A549 (cell line): ENCODE results near the gene NAT16.

Experiments
- CBX2 ChIP-seq: fragments of 200-600 bp; sonication (generic); IDR thresholded peaks from 2 replicates; pipeline ENCODE4 v1.6.1; 2016; ENCODE audit warnings: low read depth, mild to moderate bottlenecking, borderline replicate concordance
- CTCF ChIP-seq: fragments of >200 bp; sonication (Bioruptor Twin); formaldehyde crosslinking; IDR thresholded peaks from 3 replicates; pipeline ENCODE4 v1.5.1; 2016
- E2F6 ChIP-seq: IDR thresholded peaks from 2 replicates; pipeline ENCODE4 v1.6.1; 2012; ENCODE audit warnings: low read depth, borderline replicate concordance
- MAX ChIP-seq: IDR thresholded peaks from 2 replicates; pipeline ENCODE4 v1.6.1; 2012
- MAZ ChIP-seq: fragments of 150-350 bp; IDR thresholded peaks from 2 replicates; pipeline ENCODE4 v1.6.1; 2014; ENCODE audit warnings: antibody characterized with exemption, low read depth, low read length, borderline replicate concordance
- POLR2A ChIP-seq: IDR thresholded peaks from 2 replicates; pipeline ENCODE4 v1.6.1; 2012; ENCODE audit warnings: mild to moderate bottlenecking, low read length
- POLR2AphosphoS2 ChIP-seq: conservative IDR thresholded peaks from 2 replicates; pipeline ENCODE4 v1.6.1; 2012; ENCODE audit warnings: low read length, improper control_type of control experiment, inconsistent platforms
- REST ChIP-seq: fragments of 200-600 bp; sonication (generic); IDR thresholded peaks from 2 replicates; pipeline ENCODE4 v1.6.1; 2016; ENCODE audit warnings: antibody characterized with exemption, mild to moderate bottlenecking, moderate library complexity
- RFX5 ChIP-seq: fragments of 450-650 bp; IDR thresholded peaks from 2 replicates; pipeline ENCODE4 v1.7.1; 2014; ENCODE audit warnings: antibody characterized with exemption, mild to moderate bottlenecking, moderate library complexity
- RNF2 ChIP-seq: fragments of 200-600 bp; sonication (generic); IDR thresholded peaks from 2 replicates; pipeline ENCODE4 v1.6.1; 2016; ENCODE audit warnings: low read depth, mild to moderate bottlenecking, antibody characterized with exemption, moderate library complexity, borderline replicate concordance
- SREBF2 ChIP-seq: fragments of 450-650 bp; IDR thresholded peaks from 2 replicates; pipeline ENCODE4 v1.6.1; 2014; ENCODE audit warnings: mild to moderate bottlenecking, moderate library complexity
- TP53 ChIP-seq: fragments of 250-450 bp; sonication (Bioruptor Pico); IDR thresholded peaks from 2 replicates; pipeline ENCODE4 v1.5.0; 2021; ENCODE audit warnings: mild to moderate bottlenecking, moderate library complexity
- ZFP36 ChIP-seq: fragments of 450-650 bp; IDR thresholded peaks from 2 replicates; pipeline ENCODE4 v1.6.1; 2014; ENCODE audit warnings: borderline replicate concordance; ENCODE audit not compliant: partially characterized antibody

GRCh38 chr7:101140339-101140699 is 39.8 kb downstream of the NAT16 start:
- TF ChIP-seq CTCF (no peak), CBX2 (no peak), MAZ (no peak), TP53 (CRISPR knock-in tag) (no peak), ZFP36 (no peak), E2F6 (no peak), POLR2A (no peak), REST (no peak), RNF2 (no peak), MAX (no peak), SREBF2 (no peak), RFX5 (no peak), POLR2AphosphoS2 (no peak)
